ENCODE measurements around the gene LDLRAD3.

The LDLRAD3 gene

GRCh38 chr11:36243641-36244040 is 299.8 kb downstream of the LDLRAD3 start:
- H3K27ac ChIP-seq: no peak overlapping the region
- POLR2A ChIA-PET (ENCODE audit: low non-redundant PET): no interaction called here
- TF ChIP-seq CTCF (conservative IDR thresholded peaks at IDR 0.05; ENCODE audit: low read depth): no peak
- DNase-seq (ENCODE audit: low spot score): no peak
- CTCF ChIA-PET: interaction anchor here (0.6 kb wide), 2 partner anchors 26 to 42 kb away, joined by 3 to 5 read pairs; no protein-coding TSS in a partner anchor

GRCh38 chr11:36247493-36247892 is 303.6 kb downstream of the LDLRAD3 start:
- H3K27ac ChIP-seq: no peak overlapping the region
- no peak for DNase-seq (ENCODE audit: low spot score)
- TF ChIP-seq CTCF (conservative IDR thresholded peaks at IDR 0.05; ENCODE audit: low read depth): no peak
- ChIA-PET CTCF (interaction anchor here (0.6 to 0.7 kb wide), 3 partner anchors 18 to 516 kb away, joined by 3 to 4 read pairs (median 3); no protein-coding TSS in a partner anchor), POLR2A (ENCODE audit: low non-redundant PET) (no interaction called here)

GRCh38 chr11:36248436-36248835 is 304.6 kb downstream of the LDLRAD3 start:
- ChIA-PET CTCF (interaction anchor here (0.6 to 1.6 kb wide), 3 partner anchors 18 to 426 kb away, joined by 3 to 4 read pairs (median 4); no protein-coding TSS in a partner anchor), POLR2A (ENCODE audit: low non-redundant PET) (no interaction called here)
- H3K27ac ChIP-seq: no peak overlapping the region
- no peak for DNase-seq (ENCODE audit: low spot score)
- no peak for TF ChIP-seq CTCF (conservative IDR thresholded peaks at IDR 0.05; ENCODE audit: low read depth)

GRCh38 chr11:36249246-36249645 is 305.4 kb downstream of the LDLRAD3 start:
- CTCF ChIA-PET: interaction anchor here (1.3 to 1.6 kb wide), 2 partner anchors 17 to 427 kb away, joined by 4 read pairs; no protein-coding TSS in a partner anchor
- no peak for TF ChIP-seq CTCF (conservative IDR thresholded peaks at IDR 0.05; ENCODE audit: low read depth)
- H3K27ac ChIP-seq: no peak overlapping the region
- POLR2A ChIA-PET (ENCODE audit: low non-redundant PET): no interaction called here
- DNase-seq (ENCODE audit: low spot score): peak; percentile 44

GRCh38 chr11:36251823-36252222 is 308.0 kb downstream of the LDLRAD3 start:
- H3K27ac ChIP-seq: no peak overlapping the region
- ChIA-PET CTCF (no interaction called here), POLR2A (ENCODE audit: low non-redundant PET) (no interaction called here)
- DNase-seq (ENCODE audit: low spot score): no peak
- no peak for TF ChIP-seq CTCF (conservative IDR thresholded peaks at IDR 0.05; ENCODE audit: low read depth)

GRCh38 chr11:36253238-36253637 is 309.4 kb downstream of the LDLRAD3 start:
- H3K27ac ChIP-seq: peak overlapping the region; percentile 26; the same call in 1 of the 2 replicates
- ChIA-PET POLR2A (ENCODE audit: low non-redundant PET) (no interaction called here), CTCF (no interaction called here)
- TF ChIP-seq CTCF (conservative IDR thresholded peaks at IDR 0.05; ENCODE audit: low read depth): no peak
- no peak for DNase-seq (ENCODE audit: low spot score)
